OCI-LY3 (cell line): Measurements from ENCODE around the gene TMEM123.

Experiments used
- H2AFZ ChIP-seq: fragments of 200-600, 300-600 bp; shearing (Covaris generic); 2 replicates; pipeline ENCODE4 v1.6.0; 2014; ENCODE audit warnings: antibody characterized with exemption, low read depth, low read length
- H3K27ac ChIP-seq: fragments of 200-600, 300-600 bp; sonication (generic); 2 replicates; pipeline ENCODE4 v1.5.1; 2014; ENCODE audit warnings: mild to moderate bottlenecking, low read length, moderate library complexity, mixed read lengths
- H3K27me3 ChIP-seq: fragments of 200-600, 300-600 bp; sonication (generic); 2 replicates; pipeline ENCODE4 v1.6.1; 2014; ENCODE audit warnings: low read depth, low read length, mixed read lengths
- H3K36me3 ChIP-seq: fragments of 200-600, 300-600 bp; sonication (generic); replicated peaks from 2 replicates; pipeline ENCODE3; 2014; ENCODE audit warnings: low read depth, low read length, mixed read lengths
- H3K4me1 ChIP-seq: fragments of 300-600, 200-600 bp; sonication (generic); 2 replicates; pipeline ENCODE4 v1.6.1; 2014; ENCODE audit warnings: low read length, mixed read lengths
- H3K4me2 ChIP-seq: fragments of 200-600, 300-600 bp; sonication (generic); 2 replicates; pipeline ENCODE4 v1.6.1; 2014; ENCODE audit warnings: low read length, mixed read lengths
- H3K4me3 ChIP-seq: fragments of 300-600, 200-600 bp; sonication (generic); 2 replicates; pipeline ENCODE4 v1.5.1; 2014; ENCODE audit warnings: antibody characterized with exemption, mild to moderate bottlenecking, low read length, moderate library complexity
- H3K79me2 ChIP-seq: fragments of 300-600, 200-600 bp; shearing (Covaris generic); 2 replicates; pipeline ENCODE4 v1.6.1; 2014; ENCODE audit warnings: mild to moderate bottlenecking, low read length, mixed read lengths
- H3K9ac ChIP-seq: fragments of 300-600, 200-600 bp; shearing (Covaris generic); 2 replicates; pipeline ENCODE4 v1.6.0; 2014; ENCODE audit warnings: mild to moderate bottlenecking, low read length, moderate library complexity
- H3K9me3 ChIP-seq: fragments of 200-600, 300-600 bp; shearing (Covaris generic); 2 replicates; pipeline ENCODE4 v1.6.1; 2014; ENCODE audit warnings: low read length, mixed read lengths; ENCODE audit not compliant: insufficient read depth
- H4K20me1 ChIP-seq: fragments of 200-600, 300-600 bp; sonication (generic); 2 replicates; pipeline ENCODE4 v1.6.1; 2016; ENCODE audit warnings: low read length, mixed read lengths; ENCODE audit not compliant: insufficient read depth
- CTCF ChIP-seq: fragments of 200-600, 300-600 bp; sonication (generic); IDR thresholded peaks from 2 replicates; pipeline ENCODE4 v1.5.1; 2014; ENCODE audit warnings: antibody characterized with exemption, low read length, low read depth
- EZH2phosphoT487 ChIP-seq: fragments of 200-600 bp; shearing (Covaris generic); IDR thresholded peaks from 2 replicates; pipeline ENCODE4 v1.6.1; 2018; ENCODE audit warnings: antibody characterized with exemption, mixed run types, low read depth

Gene TMEM123

GRCh38 chr11:102458548-102458947 is 6.0 kb upstream of the TMEM123 start:
- H3K36me3 ChIP-seq = no peaks in the 10 kb centered on the region
- H3K9me3 ChIP-seq = no peaks in the 10 kb centered on the region
- H3K9ac ChIP-seq = no peak overlapping the region
- no peak overlapping the region for H2AFZ ChIP-seq
- no peak overlapping the region for H3K27ac ChIP-seq
- H3K27me3 ChIP-seq = 0 out of 2 replicates have a peak, but pooled peaks cover 4% of the 10 kb centered on the region
- no peak overlapping the region for H3K4me3 ChIP-seq
- TF ChIP-seq CTCF (no peak), EZH2phosphoT487 (no peak)
- H4K20me1 ChIP-seq = no peaks in the 10 kb centered on the region
- no peaks in the 10 kb centered on the region for H3K79me2 ChIP-seq
- no peak overlapping the region for H3K4me2 ChIP-seq
- peaks cover 21% of the 10 kb centered on the region for H3K4me1 ChIP-seq

- H3K79me2 ChIP-seq = no peaks in the 10 kb centered on the region
- H2AFZ ChIP-seq = no peak overlapping the region
- no peaks in the 10 kb centered on the region for H4K20me1 ChIP-seq
- H3K36me3 ChIP-seq = no peaks in the 10 kb centered on the region
- no peak overlapping the region for H3K27ac ChIP-seq
- TF ChIP-seq CTCF (no peak), EZH2phosphoT487 (no peak)
- no peak overlapping the region for H3K9ac ChIP-seq
- H3K9me3 ChIP-seq = no peaks in the 10 kb centered on the region
- no peak overlapping the region for H3K4me2 ChIP-seq
- H3K4me3 ChIP-seq = no peak overlapping the region
- H3K27me3 ChIP-seq = 0 out of 2 replicates have a peak, but pooled peaks cover 4% of the 10 kb centered on the region
- peaks cover 26% of the 10 kb centered on the region for H3K4me1 ChIP-seq
Observed at GRCh38 chr11:102457865-102458264, 5.3 kb upstream of the TMEM123 start.

- 0 out of 2 replicates have a peak, but pooled peaks cover 4% of the 10 kb centered on the region for H3K27me3 ChIP-seq
- no peaks in the 10 kb centered on the region for H3K36me3 ChIP-seq
- no peaks in the 10 kb centered on the region for H4K20me1 ChIP-seq
- H3K27ac ChIP-seq = no peak overlapping the region
- no peak overlapping the region for H2AFZ ChIP-seq
- no peaks in the 10 kb centered on the region for H3K9me3 ChIP-seq
- H3K4me2 ChIP-seq = no peak overlapping the region
- TF ChIP-seq EZH2phosphoT487 (no peak), CTCF (no peak)
- no peak overlapping the region for H3K4me3 ChIP-seq
- H3K79me2 ChIP-seq = peaks cover 3% of the 10 kb centered on the region
- H3K4me1 ChIP-seq = peaks cover 26% of the 10 kb centered on the region
- no peak overlapping the region for H3K9ac ChIP-seq
Observed at GRCh38 chr11:102457056-102457677, 4.6 kb upstream of the TMEM123 start.

- Histone ChIP-seq H3K36me3 (no peaks in the 10 kb centered on the region), H3K4me2 (peak overlapping the region; percentile 42), H4K20me1 (peaks cover 2% of the 10 kb centered on the region), H3K4me3 (no peak overlapping the region), H3K27me3 (0 out of 2 replicates have a peak, but pooled peaks cover 4% of the 10 kb centered on the region), H3K4me1 (peaks cover 26% of the 10 kb centered on the region), H3K79me2 (peaks cover 11% of the 10 kb centered on the region), H3K27ac (no peak overlapping the region), H3K9me3 (no peaks in the 10 kb centered on the region), H2AFZ (no peak overlapping the region), H3K9ac (no peak overlapping the region)
- TF ChIP-seq EZH2phosphoT487 (no peak), CTCF (no peak)
Observed at GRCh38 chr11:102456381-102456780, 3.8 kb upstream of the TMEM123 start.
